Endometrial microvascular endothelial cells (primary cell): ENCODE results near the gene TTN. TPM values are rescaled to one million over a fixed set of nuclear protein-coding genes. Genes with fewer than 3 reads are reported as not detected.

Experiments used
- in situ Hi-C: cut with HindIII; loops from 2 replicates; pipeline ENCODE4 v1.10.0; 2017; ENCODE audit warnings: low sequenced_read_pairs, low pct_unique_long_range_greater_than_20kb; ENCODE audit errors: inconsistent ontology term
- total RNA-seq: library from RNA; depleted of rRNA; stranded (reverse); fragments of >200 nt; gene quantifications from one replicate; pipeline ENCODE4 v1.2.3, GENCODE V29; 2015; ENCODE audit errors: inconsistent ontology term

The TTN gene
- total RNA-seq, 1 donor from 2014 or later, result 0.09 TPM

DNA sequence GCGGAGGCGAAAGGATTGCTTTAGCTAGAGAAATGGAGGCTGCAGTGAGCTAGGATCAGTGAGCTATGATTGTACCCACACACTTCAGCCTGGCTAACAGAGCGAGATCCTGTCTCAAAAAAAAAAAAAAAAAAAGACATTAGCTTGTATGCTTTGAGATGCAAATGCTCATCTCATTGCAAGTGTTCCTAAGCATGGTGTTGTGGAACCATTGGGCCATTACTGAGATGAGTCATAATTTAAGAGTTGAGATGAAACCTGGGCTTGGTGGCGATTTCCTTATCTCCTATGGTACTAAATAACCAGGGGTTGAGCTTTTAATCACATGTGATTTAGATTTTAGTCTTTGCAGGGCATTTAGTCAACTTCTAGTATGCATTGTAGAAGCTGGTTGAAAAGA is 324.8 kb downstream of the TTN start:
- in situ Hi-C loops, result no loop called here

DNA sequence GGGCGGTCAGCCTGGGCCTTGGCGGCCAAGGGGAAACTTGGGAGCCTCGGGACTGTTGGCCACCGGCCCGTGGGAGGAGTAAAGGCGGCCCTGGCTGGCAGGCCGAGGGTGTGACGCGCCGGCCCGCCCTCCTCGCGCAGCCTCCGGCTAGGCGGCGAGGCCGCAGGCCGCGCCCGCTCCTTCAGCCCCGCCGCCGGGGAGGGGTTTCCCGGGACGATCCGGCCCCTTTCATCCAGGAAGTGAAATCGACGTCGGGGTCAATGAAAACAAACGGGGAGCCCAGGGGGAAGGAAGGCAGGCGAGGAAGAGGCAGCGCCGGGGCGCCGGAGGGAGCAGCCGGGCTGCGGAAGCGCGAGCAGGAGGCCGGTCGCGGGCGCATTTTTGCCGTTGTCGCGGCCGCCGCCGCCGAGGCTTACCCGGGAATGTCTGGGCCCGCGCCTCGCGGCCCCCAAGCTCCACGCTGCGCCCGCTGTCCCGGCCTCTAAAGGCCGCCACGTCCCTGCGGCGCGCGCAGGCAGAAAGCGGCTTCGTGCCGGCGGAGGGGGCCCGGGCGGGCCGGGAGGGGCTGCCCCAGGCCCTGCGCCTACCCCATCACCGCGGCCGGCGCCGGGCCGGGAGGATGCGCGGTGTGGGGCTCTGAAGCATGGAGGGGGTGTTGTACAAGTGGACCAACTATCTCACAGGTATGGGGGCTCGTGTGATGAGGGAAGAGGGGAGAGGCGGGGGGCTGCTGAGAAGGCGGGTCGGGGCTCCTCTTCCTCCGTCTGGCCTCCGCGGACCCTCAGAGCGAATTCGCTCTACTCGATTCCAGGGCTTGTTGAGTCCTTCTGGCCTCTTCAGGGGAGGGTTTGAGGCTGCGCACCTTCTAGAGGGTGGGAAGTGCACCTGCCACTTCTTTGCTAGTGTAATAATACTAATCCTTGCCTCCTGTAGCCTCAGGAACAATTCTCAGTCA is 326.7 kb downstream of the TTN start, which contains the start of gene PLEKHA3:
PLEKHA3 (plus strand) TSS at position 231 of the 955 bp plus-strand sequence; CDS start at position 644, 413 bp downstream.
- in situ Hi-C loops, result no loop called here

DNA sequence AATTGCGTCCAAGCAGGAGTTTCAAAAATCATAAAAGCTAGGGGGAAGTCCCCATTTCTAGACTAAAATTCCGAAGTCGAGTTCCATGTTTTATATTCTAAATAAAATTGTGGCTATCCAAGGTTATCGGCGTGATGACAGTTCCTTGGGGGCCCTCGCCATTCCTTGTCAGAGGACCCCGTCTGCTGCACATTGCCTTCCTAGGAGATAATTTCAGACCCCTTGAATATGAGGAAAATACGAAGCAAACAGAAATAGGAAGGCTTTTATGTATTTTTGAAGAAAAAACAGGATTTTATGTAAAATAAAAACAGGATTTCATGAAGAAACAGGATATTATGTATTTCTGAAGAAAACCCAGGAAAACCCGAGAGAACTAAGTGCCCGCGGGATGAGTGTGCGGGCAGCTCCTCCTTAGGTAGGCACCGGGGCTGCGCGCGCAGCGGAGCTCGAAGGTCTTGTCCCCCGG is 327.4 kb downstream of the TTN start:
- in situ Hi-C loops, result no loop called here

DNA sequence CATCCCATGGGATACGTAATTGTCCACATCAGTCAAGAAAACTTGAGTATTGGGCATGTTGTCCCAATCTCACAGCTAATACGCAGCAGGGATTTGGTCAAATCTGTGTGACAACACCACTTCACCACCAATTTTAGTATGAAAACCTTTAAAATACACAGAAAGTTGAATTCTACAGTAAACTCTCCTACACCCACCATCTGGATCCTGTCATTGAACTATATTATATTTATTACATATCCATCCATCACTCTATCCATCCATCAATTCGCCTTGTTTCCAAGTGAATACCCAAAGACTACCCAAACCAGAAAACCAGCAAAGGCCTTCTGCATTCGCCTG is 328.0 kb downstream of the TTN start:
- in situ Hi-C loops, result no loop called here

DNA sequence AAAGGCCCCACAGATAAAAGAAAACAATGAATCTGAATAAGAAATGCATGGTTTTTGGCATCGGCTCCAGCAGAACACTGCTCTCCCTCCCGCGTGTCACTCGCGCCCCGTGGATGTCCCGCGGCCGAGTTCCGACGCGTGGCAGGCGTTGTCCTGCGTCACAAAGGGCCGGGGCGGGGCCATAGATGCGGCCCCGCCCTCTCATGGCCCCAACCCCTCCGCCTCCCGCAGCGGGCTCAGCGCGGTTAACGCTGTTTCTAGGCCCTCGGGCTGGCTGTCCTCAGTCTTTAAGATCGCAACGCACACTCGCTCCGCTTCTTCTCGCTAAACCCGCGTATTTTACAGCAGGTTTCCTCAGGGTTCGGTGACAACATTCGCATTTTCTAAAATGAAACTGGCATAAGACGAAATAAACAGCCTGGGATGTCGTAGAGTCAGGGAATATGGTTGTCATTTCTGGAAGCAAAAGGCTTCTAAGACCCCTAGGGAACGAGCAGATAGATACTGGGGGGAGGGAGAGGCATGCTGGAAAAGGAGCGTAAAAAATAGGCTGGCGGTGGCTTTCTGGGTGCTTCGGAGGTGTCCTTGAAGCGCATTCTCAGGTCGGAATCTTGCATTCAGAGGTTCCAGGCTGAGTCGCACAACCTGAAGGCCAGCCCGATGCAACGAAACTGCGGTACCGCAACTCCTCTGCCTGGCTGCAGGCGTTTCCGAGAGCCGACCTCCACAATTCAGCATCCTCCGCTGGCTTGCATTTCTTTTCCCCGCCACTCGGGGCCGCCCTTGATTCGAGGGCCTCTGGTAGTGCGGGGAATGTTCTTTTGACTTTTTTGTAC is 328.6 kb downstream of the TTN start, which contains the start of gene FKBP7:
FKBP7 (minus strand) TSS at position 162 of the 836 bp plus-strand sequence; CDS start at position 61, 101 bp downstream.
- in situ Hi-C loops, result no loop called here

DNA sequence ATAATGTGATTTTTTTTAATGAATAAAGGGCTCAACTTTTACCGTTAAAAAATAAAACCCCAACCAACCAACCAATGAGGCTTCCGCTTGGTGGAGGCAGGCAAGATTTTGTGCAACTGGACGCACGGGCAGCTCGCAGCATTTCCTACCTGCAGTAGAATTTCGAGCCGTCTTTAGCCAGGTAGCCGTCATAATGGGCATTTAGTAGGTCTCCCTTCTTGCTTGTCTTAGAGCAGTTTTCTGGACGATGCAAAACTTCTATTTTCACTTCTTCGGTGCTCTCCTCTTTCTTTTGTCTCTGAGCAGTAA is 329.1 kb downstream of the TTN start:
- in situ Hi-C loops, result no loop called here

DNA sequence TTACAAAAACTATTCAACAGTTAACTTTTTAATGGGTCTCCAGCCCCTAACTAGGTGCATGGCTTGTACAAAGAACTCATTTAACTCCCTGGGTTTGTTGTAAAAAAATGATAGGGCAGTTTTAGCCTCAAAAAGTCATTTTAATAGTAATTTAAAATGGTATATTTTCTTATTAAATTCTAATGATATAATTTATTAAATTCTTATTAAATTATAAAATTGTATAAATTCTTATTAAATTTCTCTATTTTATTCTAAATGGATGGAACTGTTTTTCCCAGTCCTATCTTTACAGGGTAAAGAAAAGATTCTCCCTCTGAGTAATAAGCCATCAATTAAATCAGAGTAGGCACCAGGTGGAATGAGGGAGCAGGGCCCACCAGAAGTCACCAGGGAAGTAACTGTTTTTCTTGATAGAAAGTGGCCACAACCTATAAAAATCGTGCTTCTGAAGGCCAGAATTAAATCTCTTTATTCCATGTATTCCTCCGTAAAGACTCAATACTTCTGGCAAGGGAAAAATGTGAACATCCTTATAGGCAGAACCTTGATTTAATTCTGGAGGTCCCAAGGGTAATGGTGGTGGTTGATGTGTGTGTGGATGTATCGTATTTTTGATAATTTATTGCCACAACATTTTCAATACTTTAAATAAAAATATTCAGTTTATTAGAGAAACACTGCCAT is 329.6 kb downstream of the TTN start:
- in situ Hi-C loops, result no loop called here

DNA sequence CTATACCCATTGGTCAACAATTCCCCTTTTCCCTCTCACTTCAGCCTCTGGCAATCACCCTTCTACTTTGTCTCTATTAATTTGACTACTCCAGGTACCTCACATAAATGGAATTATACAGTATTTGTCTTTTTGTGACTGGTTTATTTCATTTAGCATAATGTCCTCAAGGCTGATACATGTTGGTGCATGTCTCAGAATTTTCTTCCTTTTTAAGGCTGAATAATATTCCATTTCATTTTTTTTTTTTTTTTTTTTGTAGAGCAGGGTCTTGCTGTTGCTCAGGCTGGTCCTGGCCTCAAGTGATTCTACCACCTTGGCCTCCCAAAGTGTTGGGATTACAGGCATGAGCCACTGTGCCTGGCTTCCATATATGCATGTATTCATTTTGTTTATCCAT is 330.7 kb downstream of the TTN start:
- in situ Hi-C loops, result no loop called here

Other genes with a start within 250 kb of the TTN start
- not detected for gene CCDC141, start 242.7 kb upstream of the TTN start, total RNA-seq